ENCODE results near the gene TRAF7. TPM values are rescaled to one million over a fixed set of nuclear protein-coding genes. Genes with fewer than 3 reads are reported as not detected.

Gene TRAF7
- total RNA-seq, 2 donors from 2014 or later, result 34.1 to 54.8 TPM

DNA sequence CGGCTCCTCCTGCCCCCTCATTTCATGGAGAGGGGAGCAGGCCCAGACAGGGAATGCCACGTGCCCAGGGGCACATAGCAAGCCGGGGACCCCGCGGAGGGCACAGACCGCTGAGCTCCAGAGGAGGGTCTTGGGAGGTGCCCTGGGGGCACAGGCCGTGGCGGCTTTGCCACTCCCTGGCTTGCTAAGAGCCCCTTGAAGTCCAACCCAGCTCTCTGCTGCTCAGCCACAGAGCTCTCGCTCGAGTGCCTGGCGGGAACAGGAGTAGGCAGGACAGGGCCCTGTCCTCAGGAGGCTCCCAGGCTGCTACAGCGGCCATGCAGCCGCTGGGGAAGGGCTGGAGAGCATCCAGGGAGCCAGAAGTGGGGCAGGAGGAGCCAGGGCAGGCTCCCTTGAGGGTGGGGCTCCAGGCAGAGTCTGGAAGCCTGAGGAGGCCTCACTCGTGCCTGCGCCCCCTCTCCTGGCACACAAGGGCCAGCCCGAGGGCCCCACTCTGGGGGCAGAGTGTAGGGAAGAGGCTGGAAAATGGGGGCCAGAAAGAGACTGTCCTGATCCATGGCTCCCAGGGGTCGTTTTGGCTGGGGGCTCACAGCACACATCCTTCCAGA lies 11.6 kb upstream of the TRAF7 start:
- TF ChIP-seq, protein P1, sequence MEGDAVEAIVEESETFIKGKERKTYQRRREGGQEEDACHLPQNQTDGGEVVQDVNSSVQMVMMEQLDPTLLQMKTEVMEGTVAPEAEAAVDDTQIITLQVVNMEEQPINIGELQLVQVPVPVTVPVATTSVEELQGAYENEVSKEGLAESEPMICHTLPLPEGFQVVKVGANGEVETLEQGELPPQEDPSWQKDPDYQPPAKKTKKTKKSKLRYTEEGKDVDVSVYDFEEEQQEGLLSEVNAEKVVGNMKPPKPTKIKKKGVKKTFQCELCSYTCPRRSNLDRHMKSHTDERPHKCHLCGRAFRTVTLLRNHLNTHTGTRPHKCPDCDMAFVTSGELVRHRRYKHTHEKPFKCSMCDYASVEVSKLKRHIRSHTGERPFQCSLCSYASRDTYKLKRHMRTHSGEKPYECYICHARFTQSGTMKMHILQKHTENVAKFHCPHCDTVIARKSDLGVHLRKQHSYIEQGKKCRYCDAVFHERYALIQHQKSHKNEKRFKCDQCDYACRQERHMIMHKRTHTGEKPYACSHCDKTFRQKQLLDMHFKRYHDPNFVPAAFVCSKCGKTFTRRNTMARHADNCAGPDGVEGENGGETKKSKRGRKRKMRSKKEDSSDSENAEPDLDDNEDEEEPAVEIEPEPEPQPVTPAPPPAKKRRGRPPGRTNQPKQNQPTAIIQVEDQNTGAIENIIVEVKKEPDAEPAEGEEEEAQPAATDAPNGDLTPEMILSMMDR (IDR thresholded peaks at IDR 0.05), result no peak
- no peaks in the 10 kb centered on the region for H3K36me3 ChIP-seq
- DNase-seq (ENCODE audit: low spot score) (no peak), ATAC-seq (ENCODE audit: insufficient number of reproducible peaks, low FRiP score, low read depth) (no peak)
- no peaks in the 10 kb centered on the region for H3K9me3 ChIP-seq
- H3K4me1 ChIP-seq (ENCODE audit: control insufficient read depth in 1 of 2, low read depth in 2 of 2), result peaks cover 6 to 16% of the 10 kb centered on the region in 2 donors
- no peak overlapping the region for H3K27ac ChIP-seq
- H3K4me3 ChIP-seq, result no peak overlapping the region
- no peaks in the 10 kb centered on the region for H3K27me3 ChIP-seq (replicated peaks; ENCODE audit: insufficient read depth)

DNA sequence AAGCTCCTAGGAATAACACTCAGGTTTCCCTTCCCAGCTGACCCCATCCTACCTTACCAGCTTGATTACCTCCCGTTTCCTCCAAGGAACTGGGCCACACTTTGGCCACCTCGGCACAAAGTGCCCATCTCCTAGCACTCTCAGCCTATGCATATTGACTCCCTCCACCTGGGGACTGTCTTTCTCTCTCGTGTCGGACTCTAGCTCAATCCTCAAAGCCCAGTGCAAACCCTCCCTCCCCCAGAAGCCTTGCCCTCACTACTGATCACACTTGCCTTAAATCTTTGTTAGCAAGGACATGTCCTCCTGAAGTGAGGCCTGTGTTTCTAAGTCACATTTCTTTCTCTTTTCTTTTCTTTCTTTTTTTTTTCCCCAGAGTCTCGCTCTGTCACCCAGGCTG lies 9.7 kb upstream of the TRAF7 start:
- peaks cover 5 to 29% of the 10 kb centered on the region in 2 donors for H3K4me1 ChIP-seq (ENCODE audit: control insufficient read depth in 1 of 2, low read depth in 2 of 2)
- H3K27ac ChIP-seq, result no peak overlapping the region
- no peaks in the 10 kb centered on the region for H3K27me3 ChIP-seq (replicated peaks; ENCODE audit: insufficient read depth)
- no peaks in the 10 kb centered on the region for H3K9me3 ChIP-seq
- no peak overlapping the region for H3K4me3 ChIP-seq
- ATAC-seq (ENCODE audit: insufficient number of reproducible peaks, low FRiP score, low read depth) (no peak), DNase-seq (ENCODE audit: low spot score) (no peak)
- TF ChIP-seq, protein P1 (IDR thresholded peaks at IDR 0.05), result no peak
- H3K36me3 ChIP-seq, result no peaks in the 10 kb centered on the region

DNA sequence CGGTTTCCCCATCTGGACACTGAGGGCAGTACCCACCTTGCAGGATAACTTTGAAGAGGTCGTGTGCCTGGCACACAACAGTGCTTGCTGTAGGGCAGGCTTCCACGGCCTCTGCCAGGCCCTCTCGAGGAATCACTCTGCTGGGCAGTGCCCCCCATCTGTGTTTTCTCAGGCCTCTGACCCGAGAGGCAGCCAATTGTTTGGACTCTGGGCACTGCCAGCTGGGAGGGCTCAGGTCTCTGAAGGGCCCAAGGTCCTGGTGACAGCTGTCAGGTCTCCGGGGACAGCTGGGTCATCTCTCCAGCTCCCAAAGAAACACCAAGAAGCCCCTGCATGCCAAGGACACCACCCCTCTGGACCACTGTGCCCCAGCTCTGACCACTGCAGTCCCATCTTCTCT lies 8.2 kb upstream of the TRAF7 start:
- H3K4me3 ChIP-seq, result no peak overlapping the region
- no peak overlapping the region for H3K27ac ChIP-seq
- H3K9me3 ChIP-seq, result no peaks in the 10 kb centered on the region
- H3K4me1 ChIP-seq (ENCODE audit: control insufficient read depth in 1 of 2, low read depth in 2 of 2), result peaks cover 5 to 44% of the 10 kb centered on the region in 2 donors
- DNase-seq (ENCODE audit: low spot score) (no peak), ATAC-seq (ENCODE audit: insufficient number of reproducible peaks, low FRiP score, low read depth) (no peak)
- TF ChIP-seq, protein P1 (IDR thresholded peaks at IDR 0.05), result no peak
- H3K36me3 ChIP-seq, result no peaks in the 10 kb centered on the region
- H3K27me3 ChIP-seq (replicated peaks; ENCODE audit: insufficient read depth), result no peaks in the 10 kb centered on the region

DNA sequence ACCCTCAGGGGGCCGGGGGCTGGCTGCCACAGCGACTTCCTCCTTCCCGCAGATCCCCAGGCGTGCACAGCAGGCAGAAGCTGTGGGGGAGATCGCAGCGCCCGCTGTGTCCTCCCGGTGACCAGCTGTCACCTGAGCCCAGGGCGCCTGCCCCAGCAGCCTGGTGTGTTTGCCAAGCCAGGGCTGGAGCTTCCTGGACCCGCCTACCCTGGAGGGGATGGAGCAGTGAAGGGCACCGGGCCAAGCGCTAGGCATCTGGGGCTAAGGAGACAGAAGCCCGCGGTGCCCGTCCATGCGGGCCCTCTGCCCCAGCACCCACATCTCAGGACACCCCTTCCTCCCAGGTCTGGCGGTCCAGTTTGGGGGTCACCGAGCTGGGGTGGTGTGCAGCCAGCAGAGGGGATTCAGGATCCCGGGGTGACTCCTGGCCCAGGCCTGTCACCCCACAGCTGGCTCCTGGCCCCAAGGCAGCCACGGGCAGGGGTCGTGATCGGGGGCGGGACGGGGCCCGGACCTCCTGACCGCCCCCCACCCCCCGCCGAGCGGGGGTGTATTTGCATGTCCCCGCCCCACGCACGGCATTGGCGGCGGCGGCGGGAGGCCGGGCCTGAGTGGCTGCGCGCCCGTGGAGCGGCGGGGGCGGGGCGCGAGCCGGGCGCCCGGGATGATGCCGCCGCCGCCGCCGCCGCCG lies 7.5 kb upstream of the TRAF7 start, which contains the start of gene RAB26:
Gene RAB26, plus strand, starts transcription at position 645 of the 691 bp plus-strand sequence. CDS start 159 bp downstream, outside the sequence.
- TF ChIP-seq, protein P1 (IDR thresholded peaks at IDR 0.05), result no peak
- ATAC-seq (ENCODE audit: insufficient number of reproducible peaks, low FRiP score, low read depth), result no peak
- peak within 1 kb of the TSS; percentile 73 for H3K4me3 ChIP-seq
- no peaks in the 10 kb centered on the region for H3K36me3 ChIP-seq
- DNase-seq (ENCODE audit: low spot score), result no peak
- H3K4me1 ChIP-seq (ENCODE audit: control insufficient read depth in 1 of 2, low read depth in 2 of 2), result peaks cover 11 to 52% of the 10 kb centered on the region in 2 donors
- H3K9me3 ChIP-seq, result no peaks in the 10 kb centered on the region
- no peaks in the 10 kb centered on the region for H3K27me3 ChIP-seq (replicated peaks; ENCODE audit: insufficient read depth)
- peak within 1 kb of the TSS; percentile 28 to 60 for H3K27ac ChIP-seq

DNA sequence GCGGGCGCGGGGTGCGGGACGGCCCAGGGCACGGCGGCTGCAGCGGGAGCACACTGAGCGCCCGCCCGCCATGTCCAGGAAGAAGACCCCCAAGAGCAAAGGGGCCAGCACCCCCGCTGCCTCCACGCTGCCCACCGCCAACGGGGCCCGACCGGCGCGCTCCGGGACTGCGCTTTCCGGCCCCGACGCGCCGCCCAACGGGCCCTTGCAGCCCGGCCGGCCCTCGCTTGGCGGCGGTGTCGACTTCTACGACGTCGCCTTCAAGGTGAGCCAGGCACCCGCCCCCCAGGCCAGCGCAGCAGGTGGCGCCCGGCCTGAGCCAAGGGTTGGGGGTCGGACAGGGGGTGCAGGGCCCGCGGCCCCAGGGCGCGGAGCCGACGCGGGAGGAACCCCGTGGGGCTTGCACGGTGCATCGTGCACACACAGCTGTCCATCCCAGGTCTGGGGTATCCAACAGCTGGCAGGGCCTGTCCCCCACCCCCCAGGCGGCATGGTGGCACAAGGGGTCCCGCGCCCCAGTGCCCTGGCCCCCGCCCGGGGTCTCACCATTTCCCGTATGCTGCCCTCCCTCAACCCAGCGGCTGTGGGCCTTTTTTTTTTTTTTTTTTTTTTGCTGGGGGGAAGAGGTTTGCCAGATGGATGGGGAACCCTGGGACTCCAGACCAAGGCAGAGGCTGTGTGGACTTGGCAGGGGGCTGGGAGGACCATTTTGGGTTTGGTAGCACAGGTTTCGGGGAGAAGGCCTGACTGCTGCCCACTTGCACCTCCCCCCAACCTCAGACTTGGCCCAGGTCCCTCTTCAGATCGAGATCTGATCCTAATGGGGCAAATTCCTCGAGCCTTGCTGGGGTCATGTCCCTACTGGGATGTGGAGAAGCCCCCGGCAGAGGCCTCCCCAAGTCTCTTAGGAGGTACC lies 6.6 kb upstream of the TRAF7 start:
- TF ChIP-seq, protein P1 (IDR thresholded peaks at IDR 0.05), result no peak
- H3K9me3 ChIP-seq, result no peaks in the 10 kb centered on the region
- no peaks in the 10 kb centered on the region for H3K36me3 ChIP-seq
- no peak for ATAC-seq (ENCODE audit: insufficient number of reproducible peaks, low FRiP score, low read depth)
- no peaks in the 10 kb centered on the region for H3K27me3 ChIP-seq (replicated peaks; ENCODE audit: insufficient read depth)
- peak overlapping the region; percentile 73 for H3K4me3 ChIP-seq
- H3K27ac ChIP-seq, result no peak overlapping the region
- no peak for DNase-seq (ENCODE audit: low spot score)
- H3K4me1 ChIP-seq (ENCODE audit: control insufficient read depth in 1 of 2, low read depth in 2 of 2), result peaks cover 19 to 60% of the 10 kb centered on the region in 2 donors
